ENCODE measurements around the gene PAX5.

The PAX5 gene

DNA sequence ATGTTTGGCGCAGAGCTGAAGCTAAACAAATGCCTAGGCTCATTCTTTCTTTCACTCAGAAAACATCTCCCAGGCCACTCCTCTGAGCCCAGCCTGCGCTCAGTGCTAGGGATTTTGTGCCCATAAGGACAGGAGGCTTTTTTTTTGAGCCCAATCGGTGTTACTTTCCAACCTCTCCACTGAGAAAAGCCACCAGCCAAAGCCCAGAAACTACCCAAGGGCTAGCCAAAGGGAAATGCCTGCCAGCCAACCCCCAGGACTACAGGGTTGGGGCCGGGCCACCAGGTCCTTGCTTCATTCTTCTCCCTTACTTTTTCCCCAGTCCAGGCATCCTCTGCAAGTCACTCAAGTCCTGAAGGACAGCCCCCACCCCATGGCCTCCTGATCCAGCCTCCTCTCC is 134.7 kb downstream of the PAX5 start:
- Histone ChIP-seq H3K4me1 (ENCODE audit: low read depth, poor library complexity, severe bottlenecking) (peaks cover 6% of the 10 kb centered on the region), H4K20me1 (ENCODE audit: insufficient read depth) (no peaks in the 10 kb centered on the region), H3K27me3 (ENCODE audit: insufficient read depth, low read depth) (no peaks in the 10 kb centered on the region; the same call in 1 of the 2 replicates), H3K27ac (no peak overlapping the region), H3K79me2 (ENCODE audit: insufficient read depth, low read depth) (no peaks in the 10 kb centered on the region), H3K4me2 (no peak overlapping the region), H3K4me3 (IDR thresholded peaks at IDR 0.05; ENCODE audit: insufficient read depth, low read depth, low read length) (no peak overlapping the region), H3K36me3 (ENCODE audit: insufficient read depth) (no peaks in the 10 kb centered on the region), H3K9ac (no peak overlapping the region), H2AFZ (ENCODE audit: low read depth) (no peak overlapping the region)
- TF ChIP-seq, protein P1, sequence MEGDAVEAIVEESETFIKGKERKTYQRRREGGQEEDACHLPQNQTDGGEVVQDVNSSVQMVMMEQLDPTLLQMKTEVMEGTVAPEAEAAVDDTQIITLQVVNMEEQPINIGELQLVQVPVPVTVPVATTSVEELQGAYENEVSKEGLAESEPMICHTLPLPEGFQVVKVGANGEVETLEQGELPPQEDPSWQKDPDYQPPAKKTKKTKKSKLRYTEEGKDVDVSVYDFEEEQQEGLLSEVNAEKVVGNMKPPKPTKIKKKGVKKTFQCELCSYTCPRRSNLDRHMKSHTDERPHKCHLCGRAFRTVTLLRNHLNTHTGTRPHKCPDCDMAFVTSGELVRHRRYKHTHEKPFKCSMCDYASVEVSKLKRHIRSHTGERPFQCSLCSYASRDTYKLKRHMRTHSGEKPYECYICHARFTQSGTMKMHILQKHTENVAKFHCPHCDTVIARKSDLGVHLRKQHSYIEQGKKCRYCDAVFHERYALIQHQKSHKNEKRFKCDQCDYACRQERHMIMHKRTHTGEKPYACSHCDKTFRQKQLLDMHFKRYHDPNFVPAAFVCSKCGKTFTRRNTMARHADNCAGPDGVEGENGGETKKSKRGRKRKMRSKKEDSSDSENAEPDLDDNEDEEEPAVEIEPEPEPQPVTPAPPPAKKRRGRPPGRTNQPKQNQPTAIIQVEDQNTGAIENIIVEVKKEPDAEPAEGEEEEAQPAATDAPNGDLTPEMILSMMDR (conservative IDR thresholded peaks at IDR 0.05; ENCODE audit: low read depth, low read length) = no peak

DNA sequence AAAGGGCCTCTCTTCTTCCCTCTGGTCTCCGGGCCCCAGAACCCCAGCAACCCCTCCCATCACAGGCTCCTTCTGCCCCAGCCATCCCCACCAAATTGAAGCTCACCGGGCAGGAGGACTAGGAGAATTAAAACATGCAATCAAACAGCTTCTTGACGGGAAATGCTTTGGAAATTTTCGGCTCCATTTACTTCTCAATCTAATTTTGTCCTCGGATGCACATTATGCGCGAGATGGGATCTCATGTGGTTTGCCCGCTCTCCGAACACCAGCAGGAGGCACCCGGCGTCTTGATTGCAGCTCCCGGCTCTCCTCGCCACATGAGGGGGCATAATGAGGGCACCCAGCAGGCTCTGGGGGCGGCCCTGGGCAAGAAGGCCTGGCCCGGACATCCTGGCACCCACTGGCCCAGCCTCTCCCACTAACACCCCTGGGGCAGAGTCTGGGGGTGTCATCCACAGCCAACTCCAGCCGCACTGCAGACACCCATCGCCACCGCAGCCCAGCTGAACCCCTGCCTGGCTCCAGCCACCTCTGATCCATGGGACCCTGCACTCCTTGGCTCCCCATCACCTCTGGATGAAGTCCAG is 135.5 kb downstream of the PAX5 start:
- H3K27me3 ChIP-seq (ENCODE audit: insufficient read depth, low read depth) = no peaks in the 10 kb centered on the region; the same call in 1 of the 2 replicates
- H3K79me2 ChIP-seq (ENCODE audit: insufficient read depth, low read depth) = no peaks in the 10 kb centered on the region
- H3K9ac ChIP-seq = no peak overlapping the region
- no peaks in the 10 kb centered on the region for H3K4me1 ChIP-seq (ENCODE audit: low read depth, poor library complexity, severe bottlenecking)
- no peak overlapping the region for H3K4me2 ChIP-seq
- no peak overlapping the region for H3K4me3 ChIP-seq (IDR thresholded peaks at IDR 0.05; ENCODE audit: insufficient read depth, low read depth, low read length)
- no peak overlapping the region for H3K27ac ChIP-seq
- H3K36me3 ChIP-seq (ENCODE audit: insufficient read depth) = no peaks in the 10 kb centered on the region
- TF ChIP-seq, protein P1 (conservative IDR thresholded peaks at IDR 0.05; ENCODE audit: low read depth, low read length) = no peak
- H2AFZ ChIP-seq (ENCODE audit: low read depth) = no peak overlapping the region
- H4K20me1 ChIP-seq (ENCODE audit: insufficient read depth) = no peaks in the 10 kb centered on the region

DNA sequence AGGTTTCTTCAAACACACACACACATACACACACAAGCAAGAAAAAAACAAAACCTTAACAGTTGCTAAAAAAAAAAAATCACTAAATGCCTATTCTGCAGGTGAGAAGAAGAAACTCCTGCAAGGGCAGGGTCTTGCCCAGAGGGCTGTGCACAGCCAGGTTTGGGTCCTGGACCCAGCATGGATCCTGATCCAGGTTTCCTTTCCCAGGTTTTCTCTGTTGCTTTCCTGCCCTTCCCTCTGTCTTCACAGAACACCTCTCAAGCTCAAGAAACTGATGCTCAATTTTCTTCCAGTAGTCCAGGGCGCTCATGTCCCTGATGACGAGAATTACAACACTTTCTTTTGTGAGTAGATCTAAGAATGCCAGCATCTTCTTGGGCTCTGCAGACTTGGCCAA is 136.6 kb downstream of the PAX5 start:
- Histone ChIP-seq H3K4me2 (no peak overlapping the region), H3K79me2 (ENCODE audit: insufficient read depth, low read depth) (no peaks in the 10 kb centered on the region), H3K9ac (no peak overlapping the region), H3K36me3 (ENCODE audit: insufficient read depth) (no peaks in the 10 kb centered on the region), H3K4me1 (ENCODE audit: low read depth, poor library complexity, severe bottlenecking) (no peaks in the 10 kb centered on the region), H4K20me1 (ENCODE audit: insufficient read depth) (no peaks in the 10 kb centered on the region), H2AFZ (ENCODE audit: low read depth) (no peak overlapping the region), H3K27ac (no peak overlapping the region), H3K4me3 (IDR thresholded peaks at IDR 0.05; ENCODE audit: insufficient read depth, low read depth, low read length) (no peak overlapping the region), H3K27me3 (ENCODE audit: insufficient read depth, low read depth) (no peaks in the 10 kb centered on the region; the same call in 1 of the 2 replicates)
- TF ChIP-seq, protein P1 (conservative IDR thresholded peaks at IDR 0.05; ENCODE audit: low read depth, low read length) = no peak

DNA sequence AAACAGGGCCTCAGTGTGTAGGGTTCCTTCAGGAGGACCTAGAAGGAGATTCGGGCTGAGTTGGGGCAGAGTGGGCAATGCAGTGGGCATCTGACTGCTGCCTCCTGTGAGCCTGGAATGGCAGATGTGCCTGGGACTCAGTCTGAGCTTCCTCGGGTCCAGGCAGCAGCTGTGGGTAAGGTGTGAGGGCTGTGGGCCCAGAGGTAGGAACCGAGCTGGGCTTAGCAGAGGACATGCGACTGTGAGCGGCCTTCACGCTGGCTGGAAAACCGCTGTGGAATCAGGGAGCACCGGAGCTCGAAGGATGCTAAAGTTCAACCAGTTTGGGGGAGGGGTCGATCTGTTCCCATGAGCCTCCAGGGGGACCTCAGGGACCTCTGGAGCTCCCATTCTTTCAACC is 137.0 kb downstream of the PAX5 start:
- Histone ChIP-seq H3K4me2 (no peak overlapping the region), H3K27me3 (ENCODE audit: insufficient read depth, low read depth) (no peaks in the 10 kb centered on the region; the same call in 1 of the 2 replicates), H3K9ac (no peak overlapping the region), H4K20me1 (ENCODE audit: insufficient read depth) (no peaks in the 10 kb centered on the region), H3K27ac (no peak overlapping the region), H3K36me3 (ENCODE audit: insufficient read depth) (no peaks in the 10 kb centered on the region), H3K79me2 (ENCODE audit: insufficient read depth, low read depth) (no peaks in the 10 kb centered on the region), H2AFZ (ENCODE audit: low read depth) (no peak overlapping the region), H3K4me3 (IDR thresholded peaks at IDR 0.05; ENCODE audit: insufficient read depth, low read depth, low read length) (no peak overlapping the region), H3K4me1 (ENCODE audit: low read depth, poor library complexity, severe bottlenecking) (no peaks in the 10 kb centered on the region)
- TF ChIP-seq, protein P1 (conservative IDR thresholded peaks at IDR 0.05; ENCODE audit: low read depth, low read length) = no peak

Data from KMS-11 (cell line).